GM18873 (cell line): ENCODE results near the gene ATAD3B.
"Not testable (repeated sequence)": the region's sequence is repeated elsewhere in the genome, so short reads cannot be mapped to it uniquely, and the experiment has no call there.

Source experiments
- ATAC-seq: cut with Tn5 transposase; IDR thresholded peaks from one replicate; pipeline ENCODE4 v1.9.1; 2021; ENCODE audit warnings: mild to moderate bottlenecking, moderate library complexity, moderate number of reproducible peaks; ENCODE audit not compliant: unreplicated experiment, low FRiP score

The ATAD3B gene, protein sequence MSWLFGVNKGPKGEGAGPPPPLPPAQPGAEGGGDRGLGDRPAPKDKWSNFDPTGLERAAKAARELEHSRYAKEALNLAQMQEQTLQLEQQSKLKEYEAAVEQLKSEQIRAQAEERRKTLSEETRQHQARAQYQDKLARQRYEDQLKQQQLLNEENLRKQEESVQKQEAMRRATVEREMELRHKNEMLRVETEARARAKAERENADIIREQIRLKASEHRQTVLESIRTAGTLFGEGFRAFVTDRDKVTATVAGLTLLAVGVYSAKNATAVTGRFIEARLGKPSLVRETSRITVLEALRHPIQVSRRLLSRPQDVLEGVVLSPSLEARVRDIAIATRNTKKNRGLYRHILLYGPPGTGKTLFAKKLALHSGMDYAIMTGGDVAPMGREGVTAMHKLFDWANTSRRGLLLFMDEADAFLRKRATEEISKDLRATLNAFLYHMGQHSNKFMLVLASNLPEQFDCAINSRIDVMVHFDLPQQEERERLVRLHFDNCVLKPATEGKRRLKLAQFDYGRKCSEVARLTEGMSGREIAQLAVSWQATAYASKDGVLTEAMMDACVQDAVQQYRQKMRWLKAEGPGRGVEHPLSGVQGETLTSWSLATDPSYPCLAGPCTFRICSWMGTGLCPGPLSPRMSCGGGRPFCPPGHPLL

DNA sequence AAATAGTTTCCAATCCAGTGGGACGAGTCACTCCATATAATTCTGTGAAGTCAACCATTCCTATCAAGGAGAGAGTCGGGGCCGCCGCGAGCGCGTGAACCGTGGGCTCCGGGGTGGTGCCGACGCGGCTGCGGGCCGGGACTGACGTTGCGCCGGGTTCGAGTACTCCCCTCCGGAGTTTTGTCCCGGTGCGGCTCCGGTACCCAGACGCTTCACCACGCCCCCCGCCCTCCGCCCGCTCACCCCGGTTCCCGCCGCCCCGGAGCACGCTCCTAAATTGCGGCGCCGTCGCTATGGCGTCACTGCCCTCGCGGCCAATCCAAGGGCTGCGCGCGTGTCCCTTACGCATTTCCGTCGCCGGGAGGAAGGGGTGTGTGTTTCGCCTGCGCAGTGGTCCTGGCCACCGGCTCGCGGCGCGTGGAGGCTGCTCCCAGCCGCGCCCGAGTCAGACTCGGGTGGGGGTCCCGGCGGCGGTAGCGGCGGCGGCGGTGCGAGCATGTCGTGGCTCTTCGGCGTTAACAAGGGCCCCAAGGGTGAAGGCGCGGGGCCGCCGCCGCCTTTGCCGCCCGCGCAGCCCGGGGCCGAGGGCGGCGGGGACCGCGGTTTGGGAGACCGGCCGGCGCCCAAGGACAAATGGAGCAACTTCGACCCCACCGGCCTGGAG is at the start of gene ATAD3B:
Gene ATAD3B, plus strand, starts transcription at position 377 of the 664 bp plus-strand sequence. Its CDS starts 120 bp downstream, at position 497.
- peak; percentile 78 for ATAC-seq

DNA sequence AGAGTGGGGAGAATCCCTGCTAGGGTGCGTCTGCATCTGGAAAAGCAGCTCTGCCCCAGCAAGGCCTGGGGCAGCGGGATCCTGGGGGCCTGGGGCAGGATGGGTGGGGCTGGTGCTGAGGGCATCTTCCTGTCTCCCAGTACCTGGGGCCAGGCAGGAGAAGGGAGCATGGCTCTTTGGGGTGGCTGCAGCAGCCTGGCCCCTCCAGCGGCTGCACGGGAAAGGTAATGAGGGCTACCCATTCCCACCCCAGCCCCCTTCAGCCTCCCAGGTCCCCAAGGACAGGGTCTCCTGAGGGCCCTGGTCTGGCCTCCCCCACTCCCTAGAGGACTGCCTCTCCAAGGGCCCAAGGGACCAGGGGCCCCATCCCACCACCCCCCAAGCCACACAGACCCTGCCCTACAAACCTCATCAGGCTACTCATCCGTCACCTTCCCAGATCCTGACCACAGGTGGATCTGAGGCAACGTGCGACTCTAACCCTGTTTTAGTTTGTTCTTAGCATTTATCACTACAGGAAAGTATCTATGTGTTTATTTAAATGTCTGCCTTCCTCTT is 49.6 kb upstream of the ATAD3B start:
- ATAC-seq, result no peak

DNA sequence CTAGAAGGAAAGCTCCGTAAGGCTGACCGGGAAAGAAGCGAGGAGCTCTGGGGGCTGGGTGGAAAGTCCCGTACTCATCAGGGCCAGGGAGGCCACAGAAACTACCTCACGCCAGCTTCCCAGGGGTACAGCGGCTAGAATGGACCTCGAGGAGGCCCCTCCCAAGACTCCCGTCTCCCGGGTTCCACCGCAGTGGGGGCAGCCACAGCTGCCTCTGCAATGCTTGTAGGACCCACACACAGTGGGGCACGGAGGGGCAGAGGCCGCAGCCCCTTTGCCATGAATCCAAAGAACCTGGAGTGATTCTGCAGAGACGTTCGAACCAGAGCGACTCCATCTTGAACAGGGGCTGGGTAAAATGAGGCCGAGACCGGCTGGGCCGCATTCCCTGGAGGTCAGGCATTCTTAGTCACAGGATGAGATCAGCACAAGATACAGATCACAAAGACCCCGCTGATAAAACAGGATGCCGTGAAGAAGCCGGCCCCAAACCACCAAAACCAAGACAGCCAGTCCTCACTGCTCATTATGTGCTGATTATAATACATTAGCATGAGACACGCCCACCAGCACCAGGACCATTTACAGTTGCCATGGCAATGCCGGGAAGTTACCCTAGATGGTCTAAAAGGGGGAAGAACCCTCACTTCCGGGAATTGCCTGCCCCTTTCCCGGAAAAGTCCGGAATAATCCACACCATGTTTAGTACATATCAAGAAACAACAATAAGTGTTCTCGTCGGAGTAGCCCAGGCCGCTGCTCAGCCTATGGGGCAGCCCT is 48.9 kb upstream of the ATAD3B start:
- ATAC-seq, result no peak

DNA sequence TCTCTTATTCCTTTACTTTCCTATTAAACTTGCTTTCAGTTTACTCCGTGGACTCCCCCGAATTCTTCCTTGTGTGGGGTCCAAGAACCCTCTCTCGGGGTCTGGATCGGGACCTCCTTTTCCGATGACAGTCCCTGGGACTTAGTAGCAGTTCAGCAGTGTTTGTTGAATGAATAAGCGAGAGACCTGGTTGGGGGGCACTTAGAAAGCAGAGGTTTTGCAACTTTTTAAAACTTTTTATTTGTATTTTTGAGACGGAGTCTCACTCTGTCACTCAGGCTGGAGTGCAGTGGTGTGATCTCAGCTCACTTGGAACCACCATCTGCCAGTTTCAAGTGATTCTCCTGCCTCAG is 48.3 kb upstream of the ATAD3B start:
- no peak for ATAC-seq

DNA sequence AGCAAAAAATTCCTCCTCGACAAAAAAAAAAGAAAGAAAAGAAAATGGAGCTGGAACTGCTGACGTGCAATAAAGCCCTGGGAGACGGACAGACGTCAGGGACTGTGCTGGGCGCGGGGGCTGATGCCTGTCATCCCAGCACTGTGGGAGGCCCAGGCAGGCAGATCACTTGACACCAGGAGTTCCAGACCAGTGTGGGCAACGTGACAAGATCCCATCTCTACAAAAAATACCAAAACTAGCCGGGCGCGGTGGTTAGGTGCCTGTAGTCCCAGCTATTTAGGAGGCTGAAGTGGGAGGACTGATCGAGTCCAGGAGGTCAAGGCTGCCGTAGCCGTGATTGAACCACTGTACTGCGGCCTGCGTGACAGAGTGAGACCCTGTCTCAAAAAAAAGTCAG is 46.9 kb upstream of the ATAD3B start:
- ATAC-seq, result no peak

DNA sequence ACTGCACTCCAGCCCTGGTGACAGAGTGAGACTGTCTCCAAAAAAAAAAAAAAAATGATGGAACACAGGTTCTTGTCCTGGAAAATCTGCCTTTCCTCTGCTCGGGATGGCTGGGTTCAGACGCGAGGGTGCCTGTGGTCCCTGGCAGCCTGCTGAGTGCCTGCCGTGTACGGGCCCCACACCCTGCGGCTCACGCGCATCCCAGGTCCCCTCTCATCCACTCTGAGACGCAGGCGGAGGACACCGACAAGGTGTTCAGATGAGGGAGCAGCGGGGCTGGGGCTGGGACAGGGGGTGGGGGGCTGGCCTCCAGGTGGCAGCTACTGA is 46.2 kb upstream of the ATAD3B start:
- ATAC-seq, result no peak

DNA sequence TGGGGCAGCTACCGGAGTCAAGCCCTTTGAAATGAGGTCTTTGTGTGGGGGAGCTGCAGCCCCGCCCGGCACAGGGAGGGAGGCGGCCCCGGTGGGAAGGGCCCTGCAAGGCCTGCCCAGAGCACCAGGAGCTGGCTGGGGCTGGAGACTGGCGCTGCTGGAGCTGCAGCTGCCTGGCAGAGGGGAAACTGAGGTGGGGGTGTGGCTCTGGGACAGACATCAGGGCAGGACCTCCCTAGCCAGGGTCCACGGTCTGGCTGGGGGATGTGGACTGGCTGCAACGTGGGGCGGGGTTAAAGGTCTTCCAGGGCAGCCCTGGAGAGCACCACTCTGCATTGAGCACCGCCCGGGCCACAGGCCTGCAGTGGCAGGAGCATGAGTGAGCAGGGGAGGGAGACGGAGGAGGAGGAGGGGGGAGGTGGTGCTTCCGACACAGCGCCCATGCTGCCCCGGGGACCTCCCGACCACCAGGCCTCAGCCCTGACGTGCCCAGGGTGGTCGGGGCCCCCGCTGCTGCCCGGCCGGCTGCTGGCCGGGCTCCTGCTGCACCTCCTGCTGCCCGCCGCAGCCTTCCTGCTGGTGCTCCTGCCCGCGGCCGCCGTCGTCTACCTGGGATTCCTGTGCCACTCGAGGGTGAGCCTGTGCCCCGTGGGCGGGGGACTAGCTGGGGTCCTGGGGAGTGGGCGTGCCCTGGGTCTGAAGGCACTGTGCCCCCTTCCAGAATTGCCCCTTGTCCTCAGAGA is 45.6 kb upstream of the ATAD3B start:
- no peak for ATAC-seq

DNA sequence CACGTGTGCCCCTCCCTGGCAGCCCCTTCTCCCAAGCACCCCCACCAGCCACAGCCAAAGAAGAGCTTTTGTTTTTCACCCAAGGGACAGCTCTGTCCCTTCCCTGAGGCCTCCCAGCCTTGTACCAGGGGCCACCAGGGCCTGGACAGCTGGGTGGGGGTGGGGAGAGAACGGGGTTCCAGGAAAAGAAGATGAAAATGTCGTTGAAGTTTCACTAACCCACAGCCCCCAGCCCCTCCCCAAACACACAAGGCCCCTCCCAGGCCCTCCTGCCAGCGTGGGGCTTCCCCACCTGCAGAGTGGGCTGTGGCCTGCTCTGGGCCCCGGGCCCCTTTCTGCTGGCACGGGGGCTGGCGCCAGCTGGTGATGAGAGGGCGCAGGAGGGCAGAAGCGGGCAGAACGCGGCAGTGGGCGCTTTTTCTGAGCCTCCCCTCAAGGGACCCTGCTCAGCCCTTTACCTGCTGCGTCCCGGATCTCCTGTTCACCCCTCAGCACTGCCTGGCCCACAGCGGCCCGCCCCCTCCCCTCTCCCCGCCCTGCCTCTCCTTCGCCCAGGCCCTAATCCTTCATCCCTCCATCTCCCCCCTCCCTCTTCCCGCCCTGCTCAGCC is 45.0 kb upstream of the ATAD3B start:
- ATAC-seq, result no peak

DNA sequence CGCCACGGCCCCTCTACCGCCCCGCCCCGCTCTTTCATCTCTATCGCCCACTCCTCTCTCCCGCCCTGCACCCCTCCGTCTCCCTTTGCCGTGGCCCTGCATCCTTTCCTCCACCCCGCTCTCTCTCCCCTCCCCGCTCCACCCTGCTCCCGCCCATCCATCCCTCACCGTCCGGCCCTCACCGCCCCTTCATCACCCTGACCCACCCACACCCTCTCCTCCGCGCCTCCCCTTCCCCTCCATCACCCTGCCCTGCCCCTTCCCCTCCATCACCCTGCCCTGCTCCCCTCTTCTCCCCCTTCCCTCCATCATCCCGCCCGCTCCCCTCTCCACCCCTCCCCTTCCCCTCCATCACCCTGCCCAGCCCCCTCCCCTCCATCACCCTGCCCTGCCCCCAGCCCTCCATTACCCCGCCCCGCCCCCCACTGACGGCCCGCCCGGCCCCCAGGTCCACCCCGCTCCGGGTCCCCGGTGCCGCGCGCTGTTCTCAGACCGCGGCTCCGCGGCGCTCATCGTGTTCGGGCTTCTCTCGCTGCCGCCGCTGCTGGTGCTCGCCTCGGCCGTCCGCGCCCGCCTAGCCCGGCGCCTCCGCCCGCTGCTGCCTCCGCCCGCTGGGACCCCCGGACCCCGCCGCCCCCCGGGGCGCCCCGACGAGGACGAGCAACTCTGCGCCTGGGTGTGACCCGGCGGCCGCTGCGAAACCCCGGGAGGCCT is 44.3 kb upstream of the ATAD3B start:
- no peak for ATAC-seq

DNA sequence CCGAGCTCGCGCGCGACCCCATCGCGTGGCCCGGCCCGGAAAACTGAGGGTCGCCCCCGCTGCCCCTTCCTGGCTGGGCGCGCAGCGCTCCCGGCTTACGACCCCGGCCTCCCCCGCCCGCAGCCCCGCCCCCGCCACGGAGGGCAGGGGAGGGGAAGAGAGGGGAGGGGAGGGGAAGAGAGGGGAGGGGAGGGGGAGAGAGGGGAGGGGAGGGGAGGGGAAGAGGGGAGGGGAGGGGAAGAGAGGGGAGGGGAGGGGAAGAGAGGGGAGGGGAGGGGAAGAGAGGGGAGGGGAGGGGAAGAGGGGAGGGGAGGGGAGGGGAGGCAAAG is 43.8 kb upstream of the ATAD3B start:
- no peak for ATAC-seq

DNA sequence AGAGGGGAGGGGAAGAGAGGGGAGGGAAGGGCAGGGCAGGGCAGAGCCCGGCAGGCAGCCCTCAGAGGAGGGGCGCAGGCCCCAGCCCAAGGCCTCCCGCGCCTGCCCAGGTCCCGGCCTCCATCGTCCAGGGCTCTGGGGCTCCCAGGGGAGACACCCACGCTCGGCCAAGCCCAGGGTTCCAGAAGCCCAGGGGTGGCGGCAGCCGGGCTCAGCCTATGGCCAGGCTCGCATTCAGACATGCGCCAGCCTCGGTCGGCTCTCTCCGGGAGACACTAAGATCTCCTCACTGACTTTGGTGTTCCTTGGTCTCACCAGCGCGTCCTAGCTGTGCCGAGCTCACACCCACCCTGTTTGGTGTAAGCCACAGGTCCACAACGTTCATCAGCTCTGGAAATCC is 43.4 kb upstream of the ATAD3B start:
- no peak for ATAC-seq

DNA sequence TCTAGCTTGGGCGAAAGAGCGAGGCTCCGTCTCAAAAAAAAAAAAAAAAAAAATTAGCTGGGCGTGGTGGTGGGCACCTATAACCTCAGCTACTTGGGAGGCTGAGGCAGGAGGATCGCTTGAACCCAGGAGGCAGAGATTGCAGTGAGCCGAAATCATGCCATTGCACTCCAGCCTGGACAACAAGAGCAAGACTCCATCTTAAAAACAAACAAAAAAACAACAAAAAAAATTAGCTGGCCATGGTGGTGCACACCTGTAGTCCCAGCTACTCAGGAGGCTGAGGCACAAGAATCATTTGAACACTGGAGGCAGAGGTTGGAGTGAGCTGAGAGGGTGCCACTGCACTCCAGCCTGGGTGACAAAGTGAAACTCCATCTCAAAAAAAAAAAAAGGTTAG is 42.6 kb upstream of the ATAD3B start:
- not testable (repeated sequence) for ATAC-seq

DNA sequence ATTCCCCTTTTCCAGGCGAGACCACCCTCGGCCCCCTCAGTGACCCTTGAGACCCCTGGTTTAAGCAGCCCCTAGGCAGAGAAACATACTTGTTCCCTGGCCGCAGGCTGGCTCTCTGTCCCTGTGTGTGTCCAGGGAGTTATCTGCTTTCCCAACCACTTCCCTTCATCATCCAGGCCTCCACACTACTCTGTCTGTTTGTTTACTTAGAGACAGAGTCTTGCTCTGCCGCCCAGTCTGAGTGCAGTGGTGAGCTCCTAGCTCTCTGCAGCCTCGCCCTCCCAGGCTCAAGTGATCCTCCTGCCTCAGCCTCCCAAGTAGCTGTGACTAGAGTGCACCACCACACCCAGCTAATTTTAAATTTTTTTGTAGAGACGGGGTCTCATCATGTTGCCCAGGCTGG is 41.9 kb upstream of the ATAD3B start:
- ATAC-seq, result no peak

DNA sequence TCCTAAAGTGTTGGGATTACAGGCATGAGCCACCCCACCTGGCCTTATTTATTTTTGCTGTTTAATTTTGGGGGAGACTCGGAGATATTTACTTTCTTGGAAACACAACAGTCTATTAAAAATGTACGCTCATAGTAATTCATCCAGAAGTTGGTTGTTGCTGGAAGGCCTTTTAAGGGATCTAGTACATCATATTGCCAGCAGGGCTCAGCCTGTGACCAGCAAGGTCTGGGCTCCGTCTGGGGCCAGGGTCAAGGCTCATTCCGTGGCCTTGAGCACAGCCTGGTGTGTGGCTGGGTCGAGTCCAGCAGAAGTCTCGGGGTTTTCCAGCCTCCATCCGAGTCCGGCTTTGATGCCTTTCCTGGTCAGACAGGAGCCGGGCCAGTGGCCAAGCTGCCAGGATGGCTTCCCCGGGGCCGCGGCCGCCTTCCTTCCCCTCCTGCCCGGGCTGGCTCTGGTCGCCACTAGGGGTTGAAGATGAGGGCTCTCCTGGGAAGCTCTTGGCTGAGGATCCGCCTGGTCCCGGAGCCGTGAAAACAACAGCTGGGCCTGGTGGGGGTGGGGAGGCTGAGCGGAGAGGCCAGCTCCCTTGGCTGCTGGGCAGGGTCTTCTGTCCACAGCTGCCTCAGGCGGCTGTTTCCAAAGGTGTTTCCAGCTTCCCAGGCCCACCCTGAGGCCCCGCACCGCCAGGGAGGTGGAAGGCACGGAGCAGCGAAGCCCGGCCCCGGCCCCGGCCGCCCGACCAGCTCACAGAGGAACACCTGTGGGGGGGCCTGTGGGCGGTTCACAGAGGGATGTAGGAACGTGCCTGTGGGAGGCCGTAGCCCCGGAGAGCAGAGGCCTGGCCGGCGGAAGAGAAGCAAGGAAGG is 41.2 kb upstream of the ATAD3B start:
- no peak for ATAC-seq

DNA sequence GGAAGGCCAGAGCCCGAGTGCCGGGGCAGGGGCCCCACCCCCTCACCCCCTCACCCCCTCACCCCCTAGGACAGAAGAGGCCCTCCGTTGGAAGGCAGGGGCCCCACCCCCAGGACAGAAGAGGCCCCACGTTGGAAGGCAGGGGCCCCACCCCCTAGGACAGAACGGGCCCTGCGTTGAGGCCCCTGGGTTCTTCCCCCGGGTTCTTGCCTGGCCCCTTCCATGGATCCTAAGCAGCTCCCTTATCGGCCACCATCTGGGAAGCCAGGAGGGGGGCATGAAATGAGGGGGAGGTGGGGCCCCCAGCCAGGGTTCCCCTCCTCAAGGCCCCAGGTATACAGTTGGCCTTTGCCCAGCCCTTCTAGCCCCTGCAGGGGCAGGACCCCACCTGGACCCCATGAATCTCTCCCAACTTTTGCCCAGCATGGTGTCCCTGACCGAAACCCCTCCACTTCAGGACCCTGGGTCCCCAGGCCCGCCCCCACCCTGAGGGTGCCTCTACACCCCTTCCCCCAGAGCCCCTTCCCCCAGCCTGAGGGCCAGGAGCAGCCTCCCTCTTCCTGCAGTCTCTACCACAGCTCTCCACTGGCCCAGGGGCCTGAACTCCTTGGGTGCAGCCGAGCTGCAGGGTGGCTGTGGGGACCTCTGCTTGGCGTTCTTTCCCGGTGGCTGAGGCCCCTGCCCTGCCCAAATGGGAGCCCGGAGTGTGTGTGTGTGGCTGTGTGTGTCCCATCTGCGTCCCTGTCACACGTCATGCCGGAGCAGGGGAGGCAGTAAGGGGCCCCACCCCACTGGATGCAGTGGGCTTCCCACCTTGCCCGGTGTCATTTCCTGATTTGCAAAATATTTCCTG is 40.3 kb upstream of the ATAD3B start:
- ATAC-seq, result no peak

DNA sequence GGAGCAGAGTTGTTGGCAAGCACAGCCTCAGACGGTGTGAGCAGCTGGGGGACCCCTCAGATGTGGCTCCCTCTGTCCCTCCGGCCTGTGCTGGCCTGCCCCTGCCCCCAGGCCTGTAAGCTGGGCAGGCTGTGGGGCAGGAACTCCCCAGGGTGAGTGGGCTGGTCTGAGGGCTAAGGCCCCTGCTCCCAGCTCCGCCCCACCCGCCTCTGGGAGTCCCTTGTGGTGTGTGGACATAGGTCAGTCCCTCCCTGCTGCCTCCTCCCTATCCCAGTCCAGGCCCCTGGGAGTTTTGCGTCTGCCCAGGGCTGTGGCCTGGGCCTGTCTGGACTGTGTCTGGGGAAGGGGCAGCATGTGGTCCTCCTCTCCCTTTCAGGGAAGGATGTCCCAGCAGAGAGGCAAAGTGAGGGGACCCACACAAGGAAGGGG is 39.7 kb upstream of the ATAD3B start:
- ATAC-seq, result no peak

DNA sequence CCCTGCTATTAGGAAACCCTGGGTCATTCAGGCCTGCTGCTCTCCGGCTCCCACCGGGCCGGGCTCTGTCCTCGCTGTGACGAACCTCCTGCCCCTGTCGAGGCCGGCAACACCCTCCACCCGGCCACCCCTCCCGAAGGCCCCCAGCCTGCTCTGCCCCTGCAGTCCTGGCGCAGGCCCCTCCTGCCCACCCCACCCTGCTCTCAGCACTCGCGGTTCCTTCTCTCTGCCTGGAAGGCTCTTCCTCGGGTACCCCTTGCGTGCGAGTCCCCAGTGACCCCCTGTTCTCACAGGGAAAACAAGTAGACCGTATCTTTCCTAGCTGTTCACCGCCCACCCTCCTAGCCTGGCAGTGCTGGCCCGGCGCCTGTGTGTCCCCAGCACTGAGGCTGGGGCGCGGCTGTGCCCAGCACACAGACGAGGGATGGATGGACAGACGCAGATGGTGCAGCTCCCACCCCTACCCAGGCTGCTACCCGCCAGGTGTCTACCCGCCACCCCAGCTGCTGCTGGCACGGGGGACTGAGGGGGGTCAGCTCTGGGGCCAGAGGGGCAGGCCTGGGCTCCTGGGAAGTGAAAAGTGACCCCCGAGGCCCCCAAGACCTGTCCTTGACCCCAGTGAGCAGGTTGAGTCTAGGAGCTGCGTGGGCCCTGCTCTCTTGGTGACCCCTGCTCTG is 39.2 kb upstream of the ATAD3B start:
- no peak for ATAC-seq
